ENCODE data around the gene ZER1.
A peak's percentile ranks its signal among the peaks of the same experiment; 100 is the strongest.

The ZER1 gene

GRCh38 chr9:128732576-128732975 lies 39.2 kb downstream of the ZER1 start:
- no peak for DNase-seq

- DNase-seq, result no peak
Observed at GRCh38 chr9:128731691-128732090, 40.0 kb downstream of the ZER1 start.

- DNase-seq, result no peak
Observed at GRCh38 chr9:128731093-128731492, 40.6 kb downstream of the ZER1 start.

GRCh38 chr9:128729766-128730517 lies 41.8 kb downstream of the ZER1 start:
- no peak for DNase-seq

- no peak for DNase-seq
Observed at GRCh38 chr9:128729302-128729701, 42.4 kb downstream of the ZER1 start.

GRCh38 chr9:128728298-128728697 lies 43.4 kb downstream of the ZER1 start:
- DNase-seq, result no peak

- DNase-seq, result no peak
Observed at GRCh38 chr9:128727640-128728248, 44.0 kb downstream of the ZER1 start.

GRCh38 chr9:128724744-128725211 lies 46.9 kb downstream of the ZER1 start:
- DNase-seq, result peak; percentile 38

GRCh38 chr9:128723866-128724743 lies 47.6 kb downstream of the ZER1 start, which contains the start of gene ZDHHC12:
ZDHHC12 (minus strand) TSS chr9:128724127; CDS start chr9:128724093, 34 bp downstream.
- DNase-seq, result peak; percentile 100

- DNase-seq, result no peak
Observed at GRCh38 chr9:128723352-128723865, 48.3 kb downstream of the ZER1 start.

GRCh38 chr9:128722380-128723351 lies 49.1 kb downstream of the ZER1 start:
- DNase-seq, result no peak

- DNase-seq, result no peak
Observed at GRCh38 chr9:128721487-128722010, 50.2 kb downstream of the ZER1 start.

- no peak for DNase-seq
Observed at GRCh38 chr9:128720841-128721486, 50.8 kb downstream of the ZER1 start.

GRCh38 chr9:128719919-128720605 lies 51.7 kb downstream of the ZER1 start:
- DNase-seq, result no peak

- DNase-seq, result no peak
Observed at GRCh38 chr9:128718475-128718874, 53.3 kb downstream of the ZER1 start.

GRCh38 chr9:128718047-128718446 lies 53.7 kb downstream of the ZER1 start:
- DNase-seq, result no peak

- DNase-seq, result no peak
Observed at GRCh38 chr9:128716581-128717254, 55.0 kb downstream of the ZER1 start.

- no peak for DNase-seq
Observed at GRCh38 chr9:128715436-128715750, 56.3 kb downstream of the ZER1 start.

- DNase-seq, result no peak
Observed at GRCh38 chr9:128714586-128715435, 56.9 kb downstream of the ZER1 start.
